NCI-H2196 (cell line): ENCODE measurements around the gene RPUSD3.

ENCODE experiments used
- DNase-seq: peaks from one replicate; lab custom pipeline; 2025; ENCODE audit not compliant: unreplicated experiment; lab: John Stamatoyannopoulos, UW

The RPUSD3 gene

GRCh38 chr3:9834520-9835380 lies 9.1 kb downstream of the RPUSD3 start:
- no peak for DNase-seq

DNA sequence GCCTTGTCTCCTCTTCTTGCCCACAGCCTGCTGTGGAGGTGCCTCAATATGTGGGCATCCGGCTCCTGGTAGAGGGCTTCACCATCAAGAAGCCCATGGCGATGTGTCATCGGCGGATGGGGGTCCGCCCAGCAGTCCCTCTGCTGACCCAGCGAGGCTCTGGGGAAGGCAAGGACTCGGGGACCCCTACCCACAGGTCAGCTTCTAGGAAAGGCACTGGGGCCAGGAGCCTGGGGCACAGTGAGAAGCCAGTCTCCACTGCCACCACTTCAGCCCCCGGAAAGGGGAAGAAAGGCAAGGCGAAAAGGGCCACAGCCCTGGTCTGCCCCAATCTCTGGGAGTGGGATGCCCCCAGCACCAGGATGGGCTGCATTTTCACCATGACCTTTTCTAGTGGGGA lies 10.7 kb downstream of the RPUSD3 start:
- no peak for DNase-seq

GRCh38 chr3:9831253-9831652 lies 12.6 kb downstream of the RPUSD3 start:
- DNase-seq, result no peak

GRCh38 chr3:9828801-9829755 lies 14.7 kb downstream of the RPUSD3 start:
- no peak for DNase-seq

DNA sequence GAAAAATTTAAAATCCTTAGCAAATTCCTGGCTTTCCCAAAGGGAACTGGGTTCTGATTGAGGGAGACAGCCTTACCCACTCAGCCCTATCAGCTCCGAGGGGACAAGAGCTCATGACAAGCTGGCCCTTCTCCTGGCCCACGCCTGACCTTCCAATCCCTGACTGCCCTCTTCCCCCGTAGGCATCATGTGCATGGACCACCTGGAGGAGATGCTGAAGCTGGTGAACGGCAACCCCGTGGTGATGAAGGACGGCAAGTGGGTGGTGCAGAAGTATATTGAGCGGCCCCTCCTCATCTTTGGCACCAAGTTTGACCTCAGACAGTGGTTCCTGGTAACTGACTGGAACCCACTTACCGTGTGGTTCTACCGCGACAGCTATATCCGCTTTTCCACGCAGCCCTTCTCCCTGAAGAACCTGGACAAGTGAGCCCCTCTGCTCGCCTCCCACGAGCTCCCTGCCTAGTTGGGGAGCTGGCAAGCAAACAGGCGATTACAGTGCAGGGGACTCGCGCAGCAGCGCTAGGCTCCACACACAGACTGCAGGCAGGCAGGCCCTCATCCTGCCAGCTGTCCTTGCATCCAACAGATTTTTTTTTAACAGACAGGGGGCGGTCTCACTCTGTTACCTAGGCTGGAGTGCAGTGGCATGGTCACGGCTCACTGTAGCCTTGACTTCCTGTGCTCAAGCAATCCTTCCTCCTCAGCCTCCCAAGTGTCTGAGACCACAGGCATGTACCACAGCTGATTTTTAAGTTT lies 16.8 kb downstream of the RPUSD3 start:
- DNase-seq, result peak; percentile 1

DNA sequence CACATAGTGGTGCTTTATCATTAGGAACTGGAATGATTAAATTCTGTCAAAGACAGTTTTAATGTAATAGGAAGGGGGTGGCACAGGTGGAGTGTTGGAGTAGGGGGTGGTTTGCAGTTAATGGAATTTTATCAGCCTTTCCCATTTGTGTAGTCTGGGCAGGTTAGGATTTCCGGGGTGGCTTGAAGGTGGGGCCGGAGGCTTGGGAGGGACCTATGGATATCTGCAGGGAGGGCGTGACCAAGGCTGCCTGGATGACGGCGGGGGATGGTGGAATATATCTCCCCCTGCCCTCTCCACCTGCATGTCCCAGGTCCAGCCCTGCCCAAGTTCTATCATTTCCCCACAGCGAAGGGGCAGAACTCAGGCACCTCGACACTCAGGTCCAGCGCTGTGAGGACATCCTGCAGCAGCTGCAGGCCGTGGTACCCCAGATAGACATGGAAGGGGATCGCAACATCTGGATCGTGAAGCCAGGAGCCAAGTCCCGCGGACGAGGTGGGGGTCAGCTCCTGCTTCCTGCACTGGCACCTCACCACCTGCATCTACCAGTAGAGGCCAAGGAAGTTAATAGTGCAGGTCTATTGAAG lies 18.3 kb downstream of the RPUSD3 start:
- DNase-seq, result no peak

DNA sequence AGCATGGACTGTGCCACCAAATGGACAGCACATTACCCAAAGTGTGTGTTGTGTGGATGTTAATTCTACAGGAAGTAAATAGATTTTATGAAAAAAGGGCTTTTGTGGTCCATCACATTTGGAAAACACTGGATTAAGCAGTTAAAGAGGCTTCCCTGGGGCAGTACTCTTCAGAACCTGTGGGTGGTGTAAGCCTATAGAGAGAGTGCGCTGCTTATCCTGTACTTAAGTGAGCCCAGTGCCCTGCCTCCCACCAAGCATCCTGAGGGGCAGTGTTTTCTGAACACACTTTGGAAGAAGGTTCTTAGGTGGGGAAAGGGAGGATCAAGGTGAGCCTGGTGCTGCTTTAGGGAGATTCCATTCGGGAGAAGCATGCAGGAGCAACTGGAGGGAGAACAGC lies 22.9 kb downstream of the RPUSD3 start:
- DNase-seq, result no peak

DNA sequence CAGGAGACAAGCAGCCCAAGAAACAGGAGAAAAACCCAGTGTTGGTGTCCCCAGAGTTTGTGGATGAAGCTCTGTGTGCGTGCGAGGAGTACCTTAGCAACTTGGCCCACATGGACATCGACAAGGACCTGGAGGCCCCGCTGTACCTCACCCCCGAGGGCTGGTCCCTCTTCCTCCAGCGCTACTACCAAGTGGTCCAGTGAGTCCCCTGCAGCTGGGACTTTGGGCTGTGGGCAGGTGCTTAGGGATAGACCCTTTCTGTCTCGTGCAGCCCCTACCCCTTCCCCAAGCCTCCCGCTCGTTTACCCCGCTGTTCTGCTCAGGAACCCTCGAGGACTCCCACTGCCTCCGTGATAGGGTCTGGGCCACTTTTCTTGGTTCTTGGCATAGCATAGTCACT lies 23.3 kb downstream of the RPUSD3 start:
- no peak for DNase-seq

DNA sequence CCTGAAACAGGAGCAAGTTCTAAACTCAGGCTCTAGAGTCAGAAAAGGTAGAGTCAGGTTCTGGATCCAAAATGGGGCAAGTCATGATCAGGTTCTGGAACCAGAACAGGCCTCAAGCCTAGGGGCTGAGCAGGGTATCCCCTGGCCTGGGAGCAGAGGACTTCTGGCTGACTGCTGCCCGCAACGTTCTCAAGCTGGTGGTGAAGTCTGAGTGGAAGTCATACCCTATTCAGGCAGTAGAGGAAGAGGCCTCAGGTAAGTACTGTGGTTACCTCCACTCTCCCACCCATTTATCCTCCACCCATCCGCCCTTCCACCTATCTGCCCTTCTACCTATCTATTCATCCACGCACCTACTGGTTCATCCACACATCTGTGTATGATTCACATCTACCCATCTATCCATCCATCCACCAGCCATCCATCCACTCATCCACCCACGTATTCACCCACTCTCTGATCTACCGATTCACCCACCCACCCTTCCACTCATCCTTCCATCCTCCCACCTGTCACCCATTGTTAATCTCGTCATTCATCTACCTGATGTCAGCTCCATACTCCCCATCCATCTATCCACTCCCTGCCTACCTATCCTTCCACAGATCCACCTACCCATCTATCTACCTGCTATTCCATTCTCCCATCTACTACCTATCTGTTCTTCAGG lies 25.0 kb downstream of the RPUSD3 start:
- DNase-seq, result no peak

GRCh38 chr3:9817436-9817835 lies 26.4 kb downstream of the RPUSD3 start:
- DNase-seq, result no peak

DNA sequence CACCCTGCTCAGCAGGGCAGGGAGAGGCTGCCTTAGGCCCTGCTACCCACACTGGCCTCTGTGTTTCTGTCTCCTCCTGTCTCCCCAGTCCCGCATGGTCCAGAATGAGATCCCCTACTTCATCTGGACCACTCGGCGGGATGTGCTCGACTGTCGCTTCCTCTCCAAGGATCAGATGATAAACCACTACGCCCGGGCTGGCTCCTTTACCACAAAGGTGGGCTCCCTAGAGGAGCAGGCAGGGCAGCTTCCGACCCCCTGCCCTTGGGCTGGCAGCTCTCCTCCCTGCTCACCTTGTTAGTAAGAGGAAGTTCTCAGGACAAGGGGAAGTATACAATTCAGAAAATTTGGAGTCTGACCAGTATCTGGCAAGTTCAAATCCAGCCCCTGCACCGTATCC lies 27.8 kb downstream of the RPUSD3 start:
- no peak for DNase-seq

DNA sequence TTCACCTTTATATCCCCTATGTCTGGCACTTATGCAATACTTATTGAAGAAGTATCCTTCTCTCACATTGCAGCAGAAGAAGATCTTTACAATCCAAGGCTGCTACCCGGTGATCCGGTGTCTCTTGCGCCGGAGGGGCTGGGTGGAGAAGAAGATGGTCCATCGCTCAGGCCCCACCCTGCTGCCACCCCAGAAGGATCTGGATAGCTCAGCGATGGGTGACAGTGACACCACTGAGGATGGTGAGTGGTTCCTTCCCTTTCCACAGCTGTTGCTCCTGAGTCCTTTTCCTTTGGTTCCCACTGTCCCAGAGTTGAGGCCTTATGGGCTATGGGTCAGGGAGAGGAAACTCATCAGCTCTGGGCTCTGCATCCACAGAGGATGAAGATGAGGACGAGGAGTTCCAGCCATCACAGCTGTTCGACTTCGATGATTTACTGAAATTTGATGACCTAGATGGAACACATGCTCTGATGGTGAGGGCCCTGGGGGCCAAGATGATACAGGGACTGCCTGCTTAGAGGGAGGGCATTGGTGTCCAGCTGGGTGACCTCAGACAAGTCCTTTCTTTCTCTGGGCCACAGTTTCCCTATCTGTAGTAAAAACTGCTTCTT lies 30.8 kb downstream of the RPUSD3 start:
- DNase-seq, result no peak

GRCh38 chr3:9810846-9811245 lies 33.0 kb downstream of the RPUSD3 start:
- DNase-seq, result no peak

DNA sequence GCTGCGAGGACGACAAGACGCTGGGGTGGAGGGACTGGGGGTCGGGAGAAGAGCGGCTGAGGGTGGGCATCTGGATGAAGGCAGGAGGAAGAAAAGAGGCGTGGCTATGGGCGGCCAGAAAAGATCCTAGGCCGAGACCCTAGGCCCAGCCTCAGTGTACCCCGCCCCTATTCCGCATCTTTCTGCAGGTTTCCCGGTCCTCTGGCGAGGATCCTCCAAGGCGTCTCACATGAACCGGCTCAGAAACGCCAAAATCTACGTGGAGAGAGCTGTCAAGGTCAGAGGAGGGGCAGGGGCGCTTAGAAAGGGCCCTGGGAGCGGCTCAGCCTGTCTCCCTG lies 33.4 kb downstream of the RPUSD3 start:
- no peak for DNase-seq

DNA sequence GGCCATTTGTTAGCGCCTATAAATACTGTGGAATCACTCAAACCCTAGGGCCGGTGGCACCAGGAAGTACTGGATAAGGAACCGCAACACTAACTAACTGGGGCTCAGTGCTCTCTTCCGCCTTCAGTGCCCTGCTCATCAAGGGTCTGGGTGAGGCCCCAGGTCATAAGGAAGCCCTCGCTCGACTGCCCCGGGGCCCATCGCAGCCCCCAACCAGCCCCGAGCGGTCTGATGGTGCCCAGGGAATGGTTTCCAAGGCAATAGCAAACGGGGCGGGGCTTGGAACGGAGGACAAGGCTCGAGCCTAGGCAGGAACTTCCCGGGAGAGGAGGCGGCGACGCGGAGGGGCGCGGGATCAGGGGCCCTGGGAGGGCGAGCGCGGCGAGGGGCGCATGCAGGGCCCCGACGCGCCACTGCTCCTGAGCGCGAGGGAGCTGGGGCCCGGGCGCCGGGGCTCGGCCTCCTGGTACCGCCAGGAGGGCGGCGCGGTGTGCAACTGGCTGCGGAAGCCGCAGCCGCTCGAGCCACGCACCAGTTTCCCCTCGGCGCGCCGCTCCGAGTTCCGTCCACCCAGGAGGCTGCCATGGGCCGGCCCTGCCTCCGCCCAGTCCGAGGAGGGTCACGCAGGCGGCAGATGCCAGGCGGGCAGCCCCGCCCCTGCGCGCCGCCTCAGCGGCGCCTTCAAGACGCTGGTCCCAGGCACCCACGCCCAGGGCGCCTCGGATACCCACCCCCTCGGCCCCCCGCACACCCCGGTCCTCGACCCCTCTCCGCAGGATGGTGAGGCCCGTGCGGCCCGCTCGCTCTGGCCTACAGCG lies 34.0 kb downstream of the RPUSD3 start, which contains the start of gene TTLL3:
Gene TTLL3 (plus strand): TSS at position 648 of the 818 bp plus-strand sequence. CDS start 400 bp downstream, outside the sequence.
- DNase-seq, result peak; percentile 53

DNA sequence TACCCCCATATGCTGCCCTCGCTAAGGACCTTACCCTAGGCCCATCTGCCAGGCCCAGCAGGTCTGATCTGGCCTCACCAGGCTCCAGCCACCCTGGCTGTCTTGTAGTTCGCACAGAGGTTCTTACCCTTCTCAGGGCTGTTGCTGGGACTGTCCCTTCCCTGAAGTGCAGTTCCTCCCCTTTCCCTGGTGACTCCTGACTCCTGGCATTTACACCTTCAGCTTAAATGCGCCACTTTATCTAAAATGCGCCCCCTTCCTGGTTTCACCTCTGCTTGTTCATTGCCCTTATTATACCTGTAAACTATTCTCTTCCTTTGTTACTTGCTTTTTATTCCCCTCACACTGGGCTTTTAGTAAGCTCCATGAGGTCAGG lies 34.6 kb downstream of the RPUSD3 start:
- no peak for DNase-seq

GRCh38 chr3:9808345-9809037 lies 35.3 kb downstream of the RPUSD3 start:
- peak; percentile 34 for DNase-seq

- DNase-seq, result no peak
Measured at GRCh38 chr3:9807981-9808344, 35.8 kb downstream of the RPUSD3 start.
